Astrocyte of the hippocampus (primary cell): ENCODE results near the gene MAP1B.
A peak's percentile ranks its signal among the peaks of the same experiment; 100 is the strongest.
"Not testable (repeated sequence)": the region's sequence is repeated elsewhere in the genome, so short reads cannot be mapped to it uniquely, and the experiment has no call there.

Source experiments
- DNase-seq: peaks from one replicate; pipeline ENCODE4 v3.0.0; 2011; ENCODE audit warnings: low read depth, low spot score

The MAP1B gene

DNA sequence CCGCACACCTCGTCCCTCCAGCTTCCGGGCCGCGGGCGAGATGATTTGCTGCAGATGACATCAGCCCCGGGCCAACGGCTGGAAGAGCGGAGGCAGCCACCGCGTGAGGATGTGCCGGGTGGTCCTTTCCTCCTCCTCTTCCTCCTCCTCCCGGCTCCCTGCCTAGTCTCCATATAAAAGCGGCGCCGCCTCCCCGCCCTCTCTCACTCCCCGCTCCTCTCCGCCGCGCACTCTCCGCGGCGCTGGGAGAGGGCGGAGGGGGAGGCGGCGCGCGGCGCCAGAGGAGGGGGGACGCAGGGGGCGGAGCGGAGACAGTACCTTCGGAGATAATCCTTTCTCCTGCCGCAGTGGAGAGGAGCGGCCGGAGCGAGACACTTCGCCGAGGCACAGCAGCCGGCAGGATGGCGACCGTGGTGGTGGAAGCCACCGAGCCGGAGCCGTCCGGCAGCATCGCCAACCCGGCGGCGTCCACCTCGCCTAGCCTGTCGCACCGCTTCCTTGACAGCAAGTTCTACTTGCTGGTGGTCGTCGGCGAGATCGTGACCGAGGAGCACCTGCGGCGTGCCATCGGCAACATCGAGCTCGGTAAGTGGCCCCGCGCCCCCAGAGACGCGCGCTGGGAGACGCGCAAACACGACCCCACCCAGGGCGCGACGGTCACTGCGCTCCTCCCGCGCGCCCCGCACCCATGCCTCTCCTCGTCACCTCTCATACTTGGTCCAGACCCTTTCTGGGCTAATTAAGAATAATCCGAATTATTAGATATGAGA lies at the start of gene MAP1B:
Gene MAP1B, plus strand, starts transcription at position 345 of the 770 bp plus-strand sequence. Its CDS starts 57 bp downstream, at position 402.
- peak; percentile 89 for DNase-seq

DNA sequence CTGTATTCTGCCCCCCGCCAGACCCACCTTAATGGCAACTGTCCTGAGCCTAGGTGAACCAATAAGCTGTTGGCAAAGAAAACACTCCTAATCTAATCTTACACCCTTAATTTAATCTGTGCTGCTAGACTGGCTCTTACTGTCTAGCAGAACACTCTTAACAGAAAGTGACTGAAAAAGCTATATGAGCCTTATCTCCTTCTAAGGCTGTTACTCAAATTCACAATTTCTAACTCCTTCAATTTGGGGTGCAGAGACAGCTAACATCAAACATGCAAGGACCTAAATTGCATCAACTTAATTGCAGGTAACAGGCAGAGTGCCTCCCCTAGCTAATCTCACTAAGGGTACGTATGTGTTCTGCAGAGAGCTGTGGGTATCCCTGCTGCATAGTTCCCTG lies 49.5 kb upstream of the MAP1B start:
- DNase-seq: no peak

DNA sequence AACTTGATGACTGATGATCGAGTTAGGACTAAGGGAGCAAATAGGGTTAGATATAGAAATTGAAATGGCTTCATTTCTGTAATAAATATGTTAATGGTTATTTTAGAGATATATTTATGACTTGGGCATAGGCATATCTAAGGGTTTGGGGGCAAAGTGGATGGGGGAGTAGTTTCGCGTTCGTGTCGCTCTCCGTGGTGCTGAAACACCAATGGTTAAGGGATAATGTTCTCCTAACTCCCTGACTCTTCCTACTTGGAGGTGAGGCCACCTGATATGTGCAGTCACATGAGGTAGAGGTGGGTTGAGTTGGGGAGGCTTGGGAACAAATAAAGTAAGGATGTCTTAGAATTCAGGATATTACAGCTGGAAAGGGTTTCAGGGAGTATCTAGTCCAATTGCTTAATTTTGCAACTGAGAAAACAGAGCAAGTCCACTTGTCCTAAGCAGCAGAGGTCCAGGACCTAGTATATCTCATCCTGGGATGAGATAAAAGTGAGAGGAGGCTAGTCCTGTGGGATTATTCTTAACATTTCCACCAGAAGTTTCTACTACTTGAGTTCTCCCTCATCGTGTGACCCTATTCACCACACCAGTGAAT lies 44.0 kb upstream of the MAP1B start:
- DNase-seq: peak; percentile 63

DNA sequence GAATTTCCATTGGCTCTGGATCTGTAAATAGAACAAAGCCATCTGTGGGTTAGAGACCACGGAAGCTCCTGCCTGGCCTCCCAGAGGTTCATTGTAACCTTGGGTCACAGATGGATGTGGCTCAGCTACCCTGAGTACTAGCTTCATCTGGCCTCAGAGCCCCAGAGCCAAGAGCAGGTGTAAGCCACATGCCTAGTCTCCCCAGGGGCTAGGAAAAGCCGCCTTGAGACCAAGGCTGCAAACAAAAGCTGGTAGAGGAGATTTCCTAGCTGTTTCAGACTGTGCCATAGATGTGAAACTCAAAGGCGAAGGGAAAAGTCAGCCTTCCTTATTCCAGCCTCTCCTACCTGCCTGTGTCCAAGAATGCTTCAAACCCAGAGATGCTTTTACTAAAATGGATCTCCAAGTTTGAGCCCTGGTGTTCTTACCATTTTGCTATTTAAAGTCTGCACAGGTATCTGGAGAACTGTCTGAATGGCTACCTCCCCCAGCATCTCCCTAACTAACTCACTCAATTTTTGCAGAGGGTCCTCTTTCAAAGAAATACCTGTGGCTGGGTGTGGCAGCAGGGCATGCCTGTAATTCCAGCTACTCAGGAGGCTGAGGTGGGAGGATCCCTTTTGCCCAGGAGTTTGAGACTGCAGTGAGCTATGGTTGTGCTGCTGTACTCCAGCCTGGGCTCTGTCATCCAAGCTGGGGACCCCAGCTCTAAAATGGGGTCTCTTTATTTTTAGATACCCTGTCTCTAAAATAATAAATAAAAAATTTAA lies 42.3 kb upstream of the MAP1B start:
- peak; percentile 3 for DNase-seq

DNA sequence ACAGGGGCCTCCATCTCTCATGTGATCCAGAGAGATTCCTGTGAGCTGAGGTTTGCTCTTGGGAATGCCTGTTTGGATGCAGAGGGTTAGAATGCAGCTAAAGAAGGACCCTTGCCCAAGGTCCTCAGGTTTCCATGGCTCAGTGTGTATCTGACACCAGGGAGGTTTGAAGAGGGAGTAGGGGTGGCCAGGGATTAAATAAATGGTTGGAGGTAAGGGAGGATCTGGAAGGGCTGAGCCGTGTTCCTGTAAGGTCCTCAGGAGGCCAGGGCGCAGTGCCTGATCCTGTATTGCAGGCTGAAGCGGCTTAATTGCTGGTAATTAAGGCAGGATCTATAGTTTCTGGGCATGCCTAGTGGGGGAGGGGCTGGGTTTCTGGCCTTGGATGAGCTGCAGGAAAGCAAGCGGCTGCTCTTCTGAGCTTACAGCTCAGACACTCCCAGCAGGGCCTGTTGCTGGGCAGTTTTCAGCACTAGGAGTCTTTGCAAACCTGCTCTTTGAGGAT lies 41.5 kb upstream of the MAP1B start:
- peak; percentile 69 for DNase-seq

DNA sequence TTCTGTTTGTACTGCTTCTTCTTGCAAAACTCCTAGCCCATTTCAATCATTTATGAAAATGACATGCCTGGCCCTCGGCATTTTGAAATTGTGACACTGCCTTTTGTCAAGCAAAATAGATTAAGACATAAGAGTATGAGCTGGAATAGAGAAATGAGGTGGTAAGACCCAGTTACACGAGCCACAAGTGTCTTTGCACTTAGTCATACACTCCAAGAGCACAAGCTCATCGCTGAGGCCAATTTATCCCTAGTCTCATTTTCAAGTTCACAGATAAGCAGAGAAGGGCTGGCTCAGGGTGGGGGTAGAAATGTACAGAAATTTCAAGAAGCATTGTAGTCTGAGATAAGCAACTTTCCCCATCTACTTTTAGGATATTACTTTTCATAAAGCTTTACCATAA lies 40.6 kb upstream of the MAP1B start:
- peak; percentile 85 for DNase-seq

DNA sequence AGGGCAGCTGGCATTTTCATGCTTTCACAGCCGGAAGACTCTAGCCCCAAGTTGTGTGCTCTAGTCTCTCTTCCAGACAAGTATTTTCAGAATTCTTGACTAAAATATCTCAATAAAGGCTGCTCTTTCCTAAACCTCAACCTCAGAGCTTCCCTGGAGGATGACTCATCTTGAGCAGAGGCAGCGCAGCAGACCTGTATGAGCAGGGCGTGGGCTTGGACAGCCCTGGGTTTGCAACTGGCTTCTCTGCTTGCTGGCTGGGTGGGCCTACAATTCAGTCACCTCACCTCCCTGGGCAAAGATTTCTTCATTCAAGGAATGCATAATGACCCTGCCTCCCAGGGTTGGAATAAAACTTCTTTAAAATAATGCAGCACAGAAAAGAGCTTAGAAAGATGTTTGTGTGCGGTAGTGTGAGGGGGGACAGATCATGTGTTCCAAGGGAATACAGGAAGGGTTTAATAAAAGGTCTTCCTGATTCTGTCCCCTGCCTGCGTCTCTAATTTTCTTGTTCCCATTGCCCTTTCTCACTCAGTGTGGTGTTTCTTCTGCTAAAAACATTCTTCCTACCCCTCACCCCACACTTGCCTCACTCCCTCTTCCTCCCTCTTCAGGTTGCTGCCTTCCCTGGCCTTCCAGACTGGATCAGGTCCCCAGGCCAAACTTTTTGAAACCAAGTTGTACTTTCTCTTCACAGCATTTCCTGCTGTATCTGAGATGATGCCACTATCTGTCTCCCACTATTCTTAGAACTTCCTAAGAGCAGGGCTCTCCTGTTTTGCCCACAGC lies 39.4 kb upstream of the MAP1B start:
- DNase-seq: peak; percentile 94

DNA sequence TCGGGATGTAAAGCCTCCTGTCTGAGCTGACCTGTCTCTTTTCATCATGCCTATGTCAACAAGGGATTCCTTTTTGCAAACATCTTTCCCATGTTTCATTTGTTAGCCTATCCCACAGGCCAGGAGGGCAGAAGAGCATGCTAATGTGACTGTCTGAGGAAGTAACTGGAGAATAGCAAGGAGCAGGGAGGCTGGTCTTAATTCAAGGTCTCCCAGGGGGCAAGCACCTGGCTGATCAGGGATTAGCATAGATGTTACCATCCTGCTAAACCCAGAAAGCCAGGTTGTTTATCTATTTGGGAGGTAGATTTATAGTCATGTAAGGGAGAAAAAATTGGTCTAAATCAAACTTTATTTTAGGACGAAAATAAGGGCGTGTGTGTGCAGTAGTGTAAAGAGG lies 36.7 kb upstream of the MAP1B start:
- DNase-seq: no peak

DNA sequence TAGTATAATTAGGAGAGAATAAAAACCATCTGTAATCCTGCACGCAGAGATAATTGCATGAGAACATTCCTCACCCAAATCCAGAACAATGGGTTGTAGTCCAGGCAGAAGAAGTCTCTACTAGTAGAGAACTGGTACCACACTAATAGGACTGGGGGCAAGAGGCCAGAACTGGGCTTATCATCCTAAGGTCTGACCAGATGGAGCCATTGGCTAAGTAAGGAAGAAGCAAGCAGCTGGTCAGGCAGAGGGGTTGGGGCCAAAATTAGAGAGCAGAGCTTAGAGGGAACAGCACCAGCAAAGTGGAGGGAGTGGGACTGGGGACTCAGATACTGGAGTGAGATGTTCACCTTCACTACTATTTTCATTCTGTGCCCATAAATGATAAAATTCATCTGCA lies 35.4 kb upstream of the MAP1B start:
- DNase-seq: no peak

DNA sequence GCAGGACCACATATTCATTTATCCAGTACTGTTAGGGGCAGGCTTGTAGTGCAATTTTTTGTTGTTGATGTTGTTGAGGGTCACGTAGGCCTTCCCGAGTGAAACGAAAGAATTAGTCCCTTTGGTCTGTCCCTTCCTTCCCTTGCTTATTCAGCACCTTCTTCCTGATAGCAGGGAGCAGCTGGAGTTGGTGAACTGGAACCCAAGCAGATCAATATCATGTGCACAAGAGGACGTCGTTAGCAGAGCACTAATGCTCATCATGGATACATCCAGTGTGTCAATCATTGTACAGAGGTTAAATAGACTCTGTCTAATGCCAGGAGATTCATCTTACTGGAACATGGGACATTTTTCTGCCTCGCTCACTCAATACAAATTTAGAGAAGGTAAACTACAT lies 33.0 kb upstream of the MAP1B start:
- no peak for DNase-seq

DNA sequence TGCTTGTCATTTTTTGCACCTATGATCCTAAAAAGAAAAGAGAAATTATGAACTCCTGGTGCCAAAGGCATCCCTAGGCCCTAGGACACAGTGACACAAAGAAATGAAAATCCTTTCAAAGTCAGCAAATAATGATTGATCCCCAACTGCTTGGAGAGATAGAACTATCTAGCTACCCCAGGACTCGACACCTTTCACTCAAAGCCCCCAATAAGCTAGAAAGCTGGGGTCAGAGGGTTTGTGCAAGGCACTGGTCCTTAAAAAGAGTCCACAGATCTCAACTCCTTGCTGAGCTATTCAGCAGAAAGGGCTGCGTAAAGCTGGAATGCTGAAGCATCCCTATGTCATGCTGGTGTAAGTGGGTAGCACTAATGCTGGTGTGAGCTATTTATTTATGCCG lies 31.8 kb upstream of the MAP1B start:
- DNase-seq: no peak

DNA sequence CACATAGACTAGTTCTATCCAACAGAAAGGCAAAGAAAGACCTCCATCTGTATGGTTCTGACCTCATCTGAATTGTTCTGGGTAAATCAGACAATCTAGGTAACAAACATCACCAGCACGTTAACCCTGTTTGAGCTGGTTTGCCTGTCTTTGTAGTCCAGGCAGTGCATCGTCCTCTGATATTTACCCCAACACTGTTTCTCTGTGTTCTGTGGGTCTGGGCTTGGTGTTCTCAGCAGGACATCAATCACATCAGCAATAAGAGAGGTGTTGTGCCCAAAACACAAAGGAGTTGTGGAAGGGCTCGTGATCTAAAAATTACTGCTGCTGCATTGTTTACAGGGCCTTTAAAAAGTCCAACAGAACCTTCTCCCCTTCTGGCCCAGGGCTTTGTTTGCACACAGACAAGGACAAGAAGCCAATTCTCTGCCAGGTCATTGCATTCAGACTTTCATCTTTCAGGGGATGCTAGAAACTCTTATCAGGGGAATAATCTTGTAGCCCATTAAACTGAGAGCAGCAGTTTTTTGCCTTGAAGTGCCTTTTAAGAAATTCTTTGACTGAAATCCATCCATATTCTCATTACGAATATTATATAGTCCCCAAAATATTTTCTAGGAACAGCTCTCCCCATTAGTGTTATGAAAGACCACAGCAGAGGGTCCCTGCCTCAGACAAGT lies 30.5 kb upstream of the MAP1B start:
- no peak for DNase-seq

DNA sequence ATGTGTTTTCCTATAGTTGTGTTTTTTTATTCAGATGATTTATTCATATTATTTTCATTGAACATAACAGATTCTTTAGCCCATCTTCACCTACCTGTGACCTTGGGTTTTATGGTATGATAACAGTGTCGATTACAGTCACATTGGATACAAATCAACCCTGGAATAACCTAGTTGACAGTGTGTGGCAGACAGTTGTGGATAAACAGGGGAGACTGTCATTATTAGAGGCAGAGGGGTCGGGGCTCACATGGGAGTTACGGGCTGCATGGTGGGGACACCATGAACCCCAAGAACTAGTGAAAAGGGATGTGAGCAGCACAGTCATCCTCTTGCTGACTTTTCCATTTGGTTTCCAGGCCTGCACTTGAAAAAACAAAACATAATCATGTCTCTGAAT lies 29.9 kb upstream of the MAP1B start:
- DNase-seq: no peak

DNA sequence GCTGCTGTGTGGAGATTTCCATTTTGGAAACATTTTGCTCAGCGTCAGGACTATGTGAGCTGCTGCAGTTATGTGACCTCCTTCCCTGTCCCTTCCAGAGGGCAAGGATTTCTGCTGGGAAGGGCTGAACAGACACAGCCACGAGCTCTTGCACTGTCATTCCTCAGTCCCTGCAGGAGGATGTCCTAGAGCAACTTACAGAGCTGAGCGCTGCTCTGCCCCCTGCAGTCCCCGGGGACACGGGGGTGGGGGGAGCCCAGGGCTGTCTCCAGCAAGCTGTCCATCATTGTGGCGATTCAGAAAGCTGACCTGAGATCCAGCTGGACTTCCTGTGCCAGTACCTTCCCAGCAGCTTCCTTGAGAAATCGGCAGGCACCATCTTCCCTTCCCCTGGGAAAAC lies 28.0 kb upstream of the MAP1B start:
- DNase-seq: peak; percentile 4

DNA sequence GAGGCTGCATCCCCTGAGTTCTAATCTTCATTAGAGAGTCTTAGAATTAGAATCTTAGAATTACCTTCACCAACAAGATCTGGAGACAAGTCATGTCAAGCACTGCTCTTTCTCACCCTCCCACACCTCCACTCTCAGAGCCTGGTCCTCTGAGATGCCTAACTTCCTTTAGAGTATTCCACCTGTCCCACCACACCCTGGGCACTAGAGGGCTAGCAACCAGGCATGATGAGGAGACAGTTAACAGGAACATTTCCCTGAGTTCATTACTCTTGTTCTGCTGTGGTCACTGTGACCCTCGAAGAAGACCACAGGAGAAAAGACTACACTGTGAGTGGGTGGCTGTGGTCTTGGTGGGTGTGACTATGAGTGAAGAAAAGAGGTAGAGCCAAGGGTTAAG lies 25.2 kb upstream of the MAP1B start:
- no peak for DNase-seq

DNA sequence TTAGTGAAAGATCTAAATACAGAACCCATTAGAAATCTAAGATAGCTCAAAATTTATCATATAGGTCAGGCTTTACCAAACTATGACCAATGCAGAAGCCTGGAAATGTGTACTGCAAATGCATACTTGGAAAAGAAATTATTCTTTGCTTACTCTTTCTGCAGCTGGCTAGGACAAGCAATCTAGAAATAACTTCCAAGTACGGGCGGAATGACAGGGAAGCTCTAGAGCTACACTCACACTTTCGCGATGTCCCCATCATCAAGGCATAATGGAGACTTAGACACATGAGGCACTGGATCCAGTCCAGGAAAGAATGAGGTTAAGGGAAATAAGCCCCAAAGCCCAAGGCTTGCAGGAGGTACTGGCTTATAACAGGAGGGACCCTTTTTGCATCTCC lies 22.4 kb upstream of the MAP1B start:
- DNase-seq: no peak

DNA sequence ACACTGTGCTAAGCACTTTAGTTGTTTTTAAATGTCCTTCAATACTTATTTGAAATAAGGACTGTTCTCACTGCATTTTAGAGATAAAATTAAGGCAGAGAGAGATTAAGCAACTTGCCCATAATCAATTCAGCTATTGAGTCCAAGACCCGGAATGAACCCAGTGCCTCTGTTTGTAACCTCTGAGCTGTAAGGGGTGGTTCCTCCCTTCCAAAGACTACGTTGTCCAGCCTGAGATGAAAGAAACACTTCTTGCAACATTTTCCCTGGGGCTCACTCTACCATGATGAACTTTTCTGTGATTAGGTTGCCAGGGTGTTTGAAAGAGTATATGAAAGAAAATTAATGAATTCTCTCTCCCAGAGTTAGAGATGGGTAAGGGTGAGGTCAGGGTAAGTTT lies 22.0 kb upstream of the MAP1B start:
- no peak for DNase-seq

DNA sequence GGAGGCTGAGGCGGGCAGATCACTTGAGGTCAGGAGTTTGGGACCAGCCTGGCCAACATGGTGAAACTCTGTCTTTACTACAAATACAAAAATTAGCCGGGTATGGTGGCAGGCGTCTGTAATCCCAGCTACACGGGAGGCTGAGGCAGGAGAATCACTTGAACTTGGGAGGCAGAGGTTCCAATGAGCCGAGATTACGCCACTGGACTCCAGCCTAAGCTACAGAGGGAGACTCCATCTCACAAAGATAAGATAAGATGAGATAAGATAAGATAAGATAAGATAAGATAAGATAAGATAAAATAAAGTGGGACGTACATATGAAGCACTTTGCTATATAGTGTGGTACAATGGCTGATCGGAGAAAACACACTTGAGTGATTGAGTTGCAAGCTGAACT lies 17.6 kb upstream of the MAP1B start:
- DNase-seq: not testable (repeated sequence)

DNA sequence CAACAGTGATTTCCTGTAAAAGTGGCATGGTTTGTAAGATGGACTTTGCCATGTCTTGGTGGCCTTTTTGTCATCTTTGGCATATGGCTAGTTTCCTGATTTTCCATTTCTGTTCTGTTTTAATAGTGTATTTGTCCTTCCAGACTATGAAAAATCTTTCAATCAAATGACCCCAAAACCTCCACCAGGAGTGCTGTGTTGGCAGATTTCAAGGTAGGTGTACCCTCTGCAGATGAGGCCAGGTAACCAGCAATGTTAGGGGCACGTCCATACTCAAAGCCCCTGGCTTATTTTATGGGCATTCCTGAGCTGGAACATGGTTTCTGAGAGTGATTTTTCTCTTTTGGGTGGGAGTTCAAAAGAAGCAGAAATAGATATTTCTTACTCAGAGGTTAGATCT lies 15.2 kb upstream of the MAP1B start:
- DNase-seq: no peak

DNA sequence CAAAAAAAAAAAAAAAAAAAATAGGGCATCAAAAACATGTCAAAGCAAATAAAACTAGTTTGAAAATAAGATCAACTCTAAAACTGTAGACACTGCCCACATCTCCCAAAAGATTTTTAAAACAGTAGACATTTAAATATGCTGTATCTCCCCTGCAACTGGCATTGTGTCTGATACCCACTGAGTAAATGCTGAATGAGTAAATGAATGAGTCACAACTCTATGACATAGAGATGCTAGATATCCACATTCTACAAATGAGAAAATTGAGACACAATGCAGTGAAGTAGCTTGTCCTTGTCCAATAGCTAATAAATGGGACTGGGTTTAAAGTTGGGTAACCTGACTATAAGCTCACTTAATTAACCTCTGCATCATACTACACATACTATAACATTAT lies 14.1 kb upstream of the MAP1B start:
- peak; percentile 45 for DNase-seq

DNA sequence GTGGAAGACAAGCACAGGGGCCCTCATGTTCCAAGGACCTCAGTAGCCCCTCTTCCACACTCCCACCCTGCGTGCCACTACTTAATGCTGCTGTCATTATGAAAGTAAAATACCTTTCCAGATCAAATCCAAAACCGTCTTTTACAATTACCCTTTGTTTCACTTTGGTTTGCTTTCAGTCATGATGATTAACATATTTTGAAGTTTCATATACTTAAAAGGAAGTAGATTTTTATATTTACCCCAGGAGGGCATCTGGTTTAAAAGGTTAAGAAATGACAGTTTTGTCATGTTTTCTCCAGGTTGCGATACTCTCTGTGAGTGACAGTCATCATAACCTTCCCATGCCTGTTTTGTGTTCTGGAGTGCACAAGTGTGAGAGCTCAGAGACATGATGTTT lies 13.5 kb upstream of the MAP1B start:
- DNase-seq: no peak
